Tongue (tissue), 2 donors: ENCODE measurements around the gene NKAIN1. TPM values are rescaled to one million over a fixed set of nuclear protein-coding genes. Genes with fewer than 3 reads are reported as not detected.
"Not testable (repeated sequence)": the region's sequence is repeated elsewhere in the genome, so short reads cannot be mapped to it uniquely, and the experiment has no call there.

ENCODE experiments used
- DNase-seq: peaks from one replicate; pipeline ENCODE4 v3.0.0-alpha.2; 2015
- total RNA-seq: library from RNA; depleted of rRNA; stranded (reverse); fragments of >200 nt; gene quantifications from one replicate; pipeline ENCODE4 v1.2.3, GENCODE V29; 2014

Gene NKAIN1
- total RNA-seq, 1 donor from 2014 or later: 0.51 TPM

GRCh38 chr1:31152181-31152795, 87.4 kb downstream of the NKAIN1 start:
- peak; percentile 34 for DNase-seq

- DNase-seq: no peak
Observed at GRCh38 chr1:31151402-31151801, 88.3 kb downstream of the NKAIN1 start.

GRCh38 chr1:31148409-31148808, 91.3 kb downstream of the NKAIN1 start:
- DNase-seq: no peak

- no peak for DNase-seq
Observed at GRCh38 chr1:31145648-31146047, 94.0 kb downstream of the NKAIN1 start.

GRCh38 chr1:31144442-31144841, 95.2 kb downstream of the NKAIN1 start:
- DNase-seq: no peak

- no peak for DNase-seq
Observed at GRCh38 chr1:31143455-31143854, 96.2 kb downstream of the NKAIN1 start.

GRCh38 chr1:31142406-31142805, 97.3 kb downstream of the NKAIN1 start:
- DNase-seq: no peak

- no peak for DNase-seq
Observed at GRCh38 chr1:31140299-31140698, 99.4 kb downstream of the NKAIN1 start.

- not testable (repeated sequence) for DNase-seq
Observed at GRCh38 chr1:31138797-31139521, 100.7 kb downstream of the NKAIN1 start.

GRCh38 chr1:31137873-31138272, 101.8 kb downstream of the NKAIN1 start:
- not testable (repeated sequence) for DNase-seq

GRCh38 chr1:31135973-31136600, 103.6 kb downstream of the NKAIN1 start:
- no peak for DNase-seq

GRCh38 chr1:31133368-31133767, 106.3 kb downstream of the NKAIN1 start:
- no peak for DNase-seq

Other genes with a start within 250 kb of the NKAIN1 start
- 89.8 TPM for gene PUM1, start 174.2 kb downstream of the NKAIN1 start, total RNA-seq
- gene SNRNP40, start 56.9 kb upstream of the NKAIN1 start, total RNA-seq: 71.8 TPM
- 19.1 TPM for gene ZCCHC17, start 57.1 kb upstream of the NKAIN1 start, total RNA-seq
- gene FABP3, start 133.2 kb upstream of the NKAIN1 start, total RNA-seq: 260 TPM
- 12.1 TPM for gene SERINC2, start 173.3 kb upstream of the NKAIN1 start, total RNA-seq